C4-2B (cell line): Measurements from ENCODE around the gene TNFSF13.

Source experiments
- H3K27ac ChIP-seq: fragments of 450-650 bp; 2 replicates; pipeline ENCODE4 v1.5.1; 2017
- ZFX ChIP-seq: fragments of 450-650 bp; IDR thresholded peaks from 2 replicates; pipeline ENCODE4 v1.6.1; 2017
- TF ChIP-seq, protein P1 (sequence below): fragments of 450-650 bp; conservative IDR thresholded peaks from 2 replicates; pipeline ENCODE4 v1.5.1; 2017; ENCODE audit warnings: mild to moderate bottlenecking

The TNFSF13 gene

GRCh38 chr17:7515911-7516610 lies 42.5 kb upstream of the TNFSF13 start:
- no peak overlapping the region for H3K27ac ChIP-seq
- TF ChIP-seq, protein P1, sequence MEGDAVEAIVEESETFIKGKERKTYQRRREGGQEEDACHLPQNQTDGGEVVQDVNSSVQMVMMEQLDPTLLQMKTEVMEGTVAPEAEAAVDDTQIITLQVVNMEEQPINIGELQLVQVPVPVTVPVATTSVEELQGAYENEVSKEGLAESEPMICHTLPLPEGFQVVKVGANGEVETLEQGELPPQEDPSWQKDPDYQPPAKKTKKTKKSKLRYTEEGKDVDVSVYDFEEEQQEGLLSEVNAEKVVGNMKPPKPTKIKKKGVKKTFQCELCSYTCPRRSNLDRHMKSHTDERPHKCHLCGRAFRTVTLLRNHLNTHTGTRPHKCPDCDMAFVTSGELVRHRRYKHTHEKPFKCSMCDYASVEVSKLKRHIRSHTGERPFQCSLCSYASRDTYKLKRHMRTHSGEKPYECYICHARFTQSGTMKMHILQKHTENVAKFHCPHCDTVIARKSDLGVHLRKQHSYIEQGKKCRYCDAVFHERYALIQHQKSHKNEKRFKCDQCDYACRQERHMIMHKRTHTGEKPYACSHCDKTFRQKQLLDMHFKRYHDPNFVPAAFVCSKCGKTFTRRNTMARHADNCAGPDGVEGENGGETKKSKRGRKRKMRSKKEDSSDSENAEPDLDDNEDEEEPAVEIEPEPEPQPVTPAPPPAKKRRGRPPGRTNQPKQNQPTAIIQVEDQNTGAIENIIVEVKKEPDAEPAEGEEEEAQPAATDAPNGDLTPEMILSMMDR: no peak
- no peak for TF ChIP-seq ZFX

DNA sequence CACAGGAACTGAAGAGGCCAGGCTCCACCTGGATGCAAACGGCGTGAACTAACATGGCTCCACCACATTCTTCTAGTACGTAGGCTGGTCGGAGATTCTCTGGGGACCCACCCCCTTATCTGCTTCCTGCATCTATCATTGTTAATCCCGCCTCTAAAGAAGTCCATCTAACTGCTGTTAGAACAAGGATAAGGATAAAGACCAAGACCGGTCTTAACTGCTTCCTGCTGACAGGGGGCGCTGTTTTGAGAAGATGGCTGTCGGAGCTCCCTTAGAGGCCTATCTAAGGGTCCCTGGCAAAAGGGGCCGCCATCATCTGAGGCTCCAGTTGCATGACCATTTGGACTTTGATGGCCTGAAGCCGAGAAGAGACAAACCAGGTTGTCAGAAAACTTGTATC lies 35.5 kb upstream of the TNFSF13 start:
- TF ChIP-seq ZFX: no peak
- TF ChIP-seq, protein P1: peak; percentile 49
- no peak overlapping the region for H3K27ac ChIP-seq

DNA sequence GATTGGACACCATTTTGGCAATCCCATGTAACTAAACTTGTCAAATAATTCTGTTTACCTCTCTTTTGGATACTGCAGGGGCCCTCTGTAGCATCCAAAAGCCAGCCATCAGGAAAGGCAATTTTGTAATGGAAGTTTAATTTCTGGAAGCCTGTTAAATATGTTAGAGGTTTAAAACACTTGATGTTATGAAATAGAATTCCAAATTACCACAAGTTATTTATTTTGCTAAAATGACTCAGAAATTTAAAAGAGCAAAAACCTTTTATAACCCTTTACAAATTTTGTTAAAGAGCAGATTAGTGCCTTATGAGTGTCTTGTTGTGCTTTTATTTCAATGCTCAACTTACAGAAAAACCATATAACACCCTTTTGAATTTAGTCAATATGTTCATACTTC lies 29.7 kb upstream of the TNFSF13 start:
- TF ChIP-seq, protein P1: no peak
- TF ChIP-seq ZFX: no peak
- no peak overlapping the region for H3K27ac ChIP-seq

GRCh38 chr17:7530023-7530900 lies 28.3 kb upstream of the TNFSF13 start:
- H3K27ac ChIP-seq: no peak overlapping the region
- no peak for TF ChIP-seq ZFX
- TF ChIP-seq, protein P1: no peak

- no peak overlapping the region for H3K27ac ChIP-seq
- TF ChIP-seq, protein P1: no peak
Observed at GRCh38 chr17:7538050-7538449, 20.5 kb upstream of the TNFSF13 start.

DNA sequence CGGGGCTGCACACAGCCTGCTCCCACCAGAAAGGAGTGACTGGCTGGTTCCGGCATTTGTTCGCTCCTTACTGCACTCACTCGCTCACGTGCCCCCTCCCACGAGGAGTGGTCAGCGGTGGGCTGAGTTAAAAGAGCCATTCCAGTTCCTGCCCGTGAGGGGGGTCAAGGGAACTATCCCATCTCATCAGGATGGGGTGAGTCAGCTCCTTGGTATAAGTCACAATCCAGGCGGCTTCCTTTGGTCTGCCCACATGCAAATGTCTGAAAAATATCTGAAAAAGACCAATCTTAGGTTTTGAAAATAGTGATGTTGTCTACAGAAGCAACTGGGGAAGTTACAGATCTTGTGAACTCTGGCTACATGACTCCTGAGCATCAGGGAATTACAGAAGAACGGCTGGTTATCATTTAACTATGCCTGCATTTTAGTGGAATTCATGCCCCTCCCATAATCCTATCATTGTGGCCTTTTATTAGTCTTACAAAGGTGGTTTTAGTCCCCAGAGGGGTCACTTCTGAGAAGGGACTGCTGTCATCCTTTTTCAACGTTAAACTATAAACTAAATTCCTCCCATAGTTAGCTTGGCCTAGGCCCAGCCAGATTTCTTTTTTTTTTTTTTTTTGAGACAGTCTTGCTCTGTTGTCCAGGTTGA lies 19.5 kb upstream of the TNFSF13 start:
- TF ChIP-seq ZFX: no peak
- TF ChIP-seq, protein P1: no peak
- no peak overlapping the region for H3K27ac ChIP-seq
